Activated CD4-positive, alpha-beta T cell treated with anti-CD3 and anti-CD28 coated beads, Interleukin-2, amount 10 ng/mL, durations not matched to agents 7 days and 5 days (primary cell): ENCODE results near the gene PLAGL2. TPM values are rescaled to one million over a fixed set of nuclear protein-coding genes. Genes with fewer than 3 reads are reported as not detected.
A peak's percentile ranks its signal among the peaks of the same experiment; 100 is the strongest.
"Not testable (repeated sequence)": the region's sequence is repeated elsewhere in the genome, so short reads cannot be mapped to it uniquely, and the experiment has no call there.

ENCODE experiments used
- CTCF ChIA-PET: fragments of 350-600 bp; sonication (Branson Sonifier 250); formaldehyde crosslinking; loops from one replicate; lab custom pipeline; 2021; ENCODE audit warnings: antibody characterized with exemption; lab: Charles Lee
- POLR2A ChIA-PET: fragments of 350-600 bp; sonication (Branson Sonifier 250); formaldehyde crosslinking; loops from one replicate; lab custom pipeline; 2021; ENCODE audit warnings: antibody characterized with exemption; lab: Charles Lee
- DNase-seq: peaks from one replicate; pipeline ENCODE4 v3.0.0-alpha.2; 2020
- H3K27ac Mint-ChIP-seq: one replicate; pipeline ENCODE4 v1.8.0; 2021; ENCODE audit warnings: mild to moderate bottlenecking, moderate library complexity, mixed read lengths
- H3K27me3 Mint-ChIP-seq: one replicate; pipeline ENCODE4 v1.8.0; 2021; ENCODE audit warnings: mixed read lengths
- H3K36me3 Mint-ChIP-seq: one replicate; pipeline ENCODE4 v1.8.0; 2021; ENCODE audit warnings: low read depth, mixed read lengths
- H3K4me1 Mint-ChIP-seq: one replicate; pipeline ENCODE4 v1.8.0; 2021; ENCODE audit warnings: mixed read lengths
- H3K4me3 Mint-ChIP-seq: one replicate; pipeline ENCODE4 v1.8.0; 2021; ENCODE audit warnings: mild to moderate bottlenecking, moderate library complexity, mixed read lengths
- H3K9me3 Mint-ChIP-seq: one replicate; pipeline ENCODE4 v1.8.0; 2021; ENCODE audit warnings: mixed read lengths
- total RNA-seq, 2 experiments: library from RNA; stranded (reverse); gene quantifications; one replicate each; pipeline ENCODE4 v1.2.3, GENCODE V29; 2021

PLAGL2 gene
- total RNA-seq, 2 experiments from 2014 or later, result 22.8 to 25.6 TPM

DNA sequence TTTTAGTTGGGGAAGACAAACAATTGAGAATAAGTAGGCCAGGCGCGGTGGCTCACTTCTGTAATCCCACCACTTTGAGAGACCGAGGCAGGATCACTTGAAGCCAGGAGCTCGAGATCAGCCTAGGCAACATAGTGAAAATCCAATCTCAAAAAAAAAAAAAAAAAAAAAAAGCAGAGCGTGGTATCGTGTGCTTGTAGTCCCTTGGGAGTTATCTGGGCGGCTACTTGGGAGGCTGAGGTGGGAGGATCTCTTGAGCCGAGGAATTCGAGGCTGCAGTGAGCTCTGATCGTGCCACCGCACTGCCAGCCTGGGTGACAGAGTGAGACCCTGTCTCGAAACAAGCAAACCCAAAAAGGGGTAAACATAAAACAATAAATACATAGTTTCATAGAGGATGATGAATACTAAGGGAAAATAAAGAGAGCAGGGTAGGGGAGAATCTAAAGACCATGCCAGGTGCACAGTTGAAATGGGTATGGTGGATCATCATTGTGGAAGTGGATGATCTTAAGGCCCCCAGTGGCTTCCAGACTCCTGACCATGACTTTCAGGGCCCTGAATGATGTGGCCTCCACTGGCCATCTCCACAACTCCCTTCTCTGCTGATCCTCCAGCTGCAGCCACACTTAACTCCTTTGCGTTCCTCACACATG, 1.1 kb upstream of the PLAGL2 start:
- CTCF ChIA-PET, result interaction anchor here (0.6 to 1.7 kb wide), 3 partner anchors 48 to 145 kb away, joined by 3 to 4 read pairs (median 4); no protein-coding TSS in a partner anchor
- POLR2A ChIA-PET, result interaction anchor here (0.5 kb wide), 1 partner anchor 75 kb away, joined by 3 read pairs; no protein-coding TSS in a partner anchor
- Mint-ChIP-seq H3K36me3 (peaks cover 25% of the 10 kb centered on the region), H3K27ac (peak overlapping the region; percentile 85), H3K4me3 (peak overlapping the region; percentile 85), H3K9me3 (no peaks in the 10 kb centered on the region), H3K4me1 (peaks cover 70% of the 10 kb centered on the region), H3K27me3 (no peaks in the 10 kb centered on the region)
- no peak for DNase-seq

DNA sequence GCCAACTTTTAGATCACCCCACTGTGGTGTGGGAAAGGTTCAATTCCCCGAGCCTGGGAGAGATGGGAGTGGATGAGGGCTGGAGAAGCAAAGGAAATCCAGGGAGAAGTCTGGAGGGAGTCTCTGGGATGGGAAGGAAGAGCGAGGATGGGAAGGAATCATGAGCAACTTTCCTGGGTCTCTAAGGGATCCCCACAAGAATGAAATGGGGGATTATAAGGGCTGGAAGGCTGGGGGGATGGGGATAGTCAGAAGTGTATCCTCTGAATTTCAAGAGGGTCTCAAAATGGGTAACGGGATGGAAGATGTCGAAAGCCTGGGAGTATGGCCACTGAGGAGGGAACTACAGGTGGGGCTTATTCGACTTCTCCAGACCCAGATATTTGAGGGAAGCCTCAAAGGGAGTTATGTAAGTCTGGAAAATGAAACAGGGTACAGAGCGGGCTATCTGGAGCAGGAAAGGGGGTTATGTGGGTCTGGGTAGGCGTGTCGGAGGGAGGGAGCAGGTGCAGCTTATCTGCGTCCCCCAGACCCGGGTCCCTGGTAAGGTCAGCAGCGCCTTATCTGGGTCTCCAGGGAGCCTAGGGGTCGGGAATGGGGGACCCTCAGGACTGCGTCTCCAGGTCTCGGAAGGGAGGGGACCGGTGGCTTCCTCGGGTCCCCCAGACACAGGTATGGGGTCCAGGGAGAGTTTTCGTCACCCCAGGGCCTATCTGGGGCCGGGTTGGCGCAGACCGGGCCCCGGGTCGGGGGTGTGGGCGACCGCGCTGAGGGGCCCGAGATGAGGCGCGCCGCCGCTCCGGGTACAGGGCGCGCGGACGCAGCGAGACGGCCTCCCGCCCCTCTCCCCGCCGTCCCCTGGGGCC, 550 bp downstream of the PLAGL2 start:
- H3K27ac Mint-ChIP-seq, result peak overlapping the region; percentile 88
- no peaks in the 10 kb centered on the region for H3K27me3 Mint-ChIP-seq
- H3K4me1 Mint-ChIP-seq, result peaks cover 83% of the 10 kb centered on the region
- ChIA-PET POLR2A (no interaction called here), CTCF (no interaction called here)
- no peak for DNase-seq
- no peaks in the 10 kb centered on the region for H3K9me3 Mint-ChIP-seq
- peaks cover 30% of the 10 kb centered on the region for H3K36me3 Mint-ChIP-seq
- H3K4me3 Mint-ChIP-seq, result peak overlapping the region; percentile 92

DNA sequence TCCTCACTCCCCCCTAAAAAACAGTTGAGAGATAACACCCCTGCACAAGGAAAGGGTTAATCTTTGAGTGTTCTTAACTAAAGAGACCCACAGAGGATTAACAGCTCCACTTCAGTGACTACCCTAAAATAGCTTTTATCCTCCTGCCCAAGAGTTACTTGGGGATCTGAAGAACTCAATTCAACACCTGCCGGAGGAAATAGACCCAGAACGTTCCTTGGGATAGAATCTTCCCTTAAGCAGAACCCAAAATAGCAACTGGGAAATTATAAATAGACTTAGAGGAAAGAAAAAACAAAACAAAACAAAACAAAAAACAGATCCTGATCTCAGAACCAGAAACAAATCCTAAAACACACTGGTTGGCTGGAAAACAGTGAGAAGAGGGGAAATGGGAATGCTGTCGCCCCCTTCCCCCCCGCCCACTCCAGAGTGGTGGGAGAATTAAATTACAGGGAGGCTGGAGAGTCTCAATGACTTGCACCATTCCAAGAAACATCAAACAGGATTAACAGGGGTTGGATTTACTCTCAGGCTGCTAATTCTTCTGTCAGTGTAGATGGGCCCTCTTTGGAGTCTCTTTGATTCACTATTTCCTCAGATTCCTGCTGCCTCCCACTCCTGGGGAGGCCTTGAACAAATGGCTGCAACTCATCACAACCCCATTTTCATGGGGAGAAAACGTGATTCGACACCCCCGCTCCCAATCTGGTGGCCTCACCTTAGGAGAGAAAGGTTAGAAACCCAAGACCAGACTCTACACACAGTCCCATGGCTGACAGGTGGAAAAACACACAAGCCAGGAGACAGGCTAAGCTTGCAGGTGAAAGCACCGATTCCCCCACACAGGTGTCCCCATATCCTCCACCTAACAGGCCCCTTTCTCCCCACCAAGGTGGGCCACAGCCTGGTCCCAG, 1.4 kb downstream of the PLAGL2 start:
- no peaks in the 10 kb centered on the region for H3K27me3 Mint-ChIP-seq
- DNase-seq, result no peak
- POLR2A ChIA-PET, result no interaction called here
- H3K4me3 Mint-ChIP-seq, result peak overlapping the region; percentile 92
- H3K4me1 Mint-ChIP-seq, result peaks cover 80% of the 10 kb centered on the region
- CTCF ChIA-PET, result interaction anchor here (1.2 kb wide), 1 partner anchor 9 kb away, joined by 3 read pairs; no protein-coding TSS in a partner anchor
- H3K9me3 Mint-ChIP-seq, result no peaks in the 10 kb centered on the region
- H3K36me3 Mint-ChIP-seq, result peaks cover 30% of the 10 kb centered on the region
- peak overlapping the region; percentile 88 for H3K27ac Mint-ChIP-seq

DNA sequence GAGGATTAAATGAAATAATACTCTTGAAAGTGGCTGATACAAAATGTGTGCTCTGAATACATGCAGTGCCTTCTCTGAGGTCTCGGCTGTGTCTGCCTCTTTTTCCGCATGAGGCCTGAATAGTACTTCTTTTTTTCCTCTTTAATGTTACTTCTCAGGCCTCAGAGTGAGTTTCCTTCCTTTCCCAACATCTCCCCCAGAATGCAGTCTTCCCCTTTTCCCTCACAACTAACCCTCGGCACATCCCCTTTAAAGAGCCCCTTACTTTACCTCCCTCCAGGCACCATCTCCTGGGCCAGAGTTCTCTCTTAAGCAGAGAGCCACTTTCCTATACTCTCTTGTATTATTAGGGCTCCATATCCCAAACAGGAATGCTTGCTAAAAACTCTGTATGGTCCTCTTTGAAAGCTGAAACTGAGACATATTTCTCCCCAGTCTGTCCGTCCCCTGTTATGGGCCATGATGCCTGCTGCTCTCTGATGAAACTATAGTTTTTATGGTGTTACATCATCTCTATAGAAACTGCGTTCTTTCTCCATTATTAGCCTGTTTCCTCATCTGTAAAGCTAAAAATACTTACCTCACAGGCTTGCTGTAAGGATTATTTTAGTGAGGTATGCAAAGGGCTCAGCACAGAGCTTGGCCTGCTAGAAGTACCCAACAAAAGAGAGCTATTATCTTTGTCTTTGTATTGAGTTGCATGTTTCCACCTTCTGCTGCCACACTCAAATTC, 2.3 kb downstream of the PLAGL2 start:
- H3K4me1 Mint-ChIP-seq, result peaks cover 75% of the 10 kb centered on the region
- H3K27ac Mint-ChIP-seq, result peak overlapping the region; percentile 88
- no peaks in the 10 kb centered on the region for H3K9me3 Mint-ChIP-seq
- POLR2A ChIA-PET, result no interaction called here
- peak overlapping the region; percentile 92 for H3K4me3 Mint-ChIP-seq
- CTCF ChIA-PET, result interaction anchor here (0.8 to 1.2 kb wide), 3 partner anchors 9 to 573 kb away, joined by 3 read pairs; no protein-coding TSS in a partner anchor
- no peak for DNase-seq
- peaks cover 30% of the 10 kb centered on the region for H3K36me3 Mint-ChIP-seq
- H3K27me3 Mint-ChIP-seq, result no peaks in the 10 kb centered on the region

DNA sequence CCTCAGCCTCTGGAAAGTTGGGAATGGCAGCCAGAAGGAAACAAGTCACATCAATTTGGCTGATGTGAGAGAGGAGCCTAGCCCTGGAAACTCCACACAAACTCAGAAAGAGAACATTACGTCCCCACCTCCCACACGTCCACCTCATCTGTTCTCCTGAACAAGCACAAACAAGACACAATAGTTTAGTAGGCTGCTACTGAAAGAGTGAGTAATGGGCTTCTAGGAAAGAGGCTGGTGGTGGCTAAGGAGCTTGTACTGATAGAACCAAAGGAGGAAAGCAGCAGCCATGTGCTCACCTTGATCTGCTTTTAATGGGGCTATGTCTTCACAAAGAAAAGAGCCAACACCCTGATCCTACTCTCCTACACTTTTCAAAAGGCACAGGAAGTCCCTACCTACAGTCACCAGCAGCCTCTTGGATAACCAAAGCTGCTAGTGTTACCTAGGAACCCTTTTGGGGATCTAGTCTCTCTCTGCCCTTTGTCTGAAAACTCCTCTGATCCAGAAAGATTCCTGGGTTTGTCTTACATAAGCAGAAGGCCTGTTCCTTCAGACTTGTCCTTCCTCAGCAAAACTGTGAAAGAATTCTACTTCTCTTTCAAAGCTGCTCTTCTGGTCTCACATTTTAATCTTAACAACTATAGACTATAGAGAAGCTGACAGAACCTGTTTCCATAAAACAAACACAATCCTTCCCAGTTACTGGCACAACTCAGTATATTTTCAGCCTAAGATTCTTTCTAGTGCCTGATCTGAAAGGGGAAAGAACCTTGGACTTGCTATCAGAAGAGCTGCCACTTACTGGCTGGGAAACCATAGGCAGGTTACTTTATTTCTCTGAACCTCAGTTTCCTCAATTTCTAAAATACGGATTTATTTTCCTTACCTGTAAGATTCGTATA, 3.1 kb downstream of the PLAGL2 start:
- Mint-ChIP-seq H3K27me3 (no peaks in the 10 kb centered on the region), H3K27ac (peak overlapping the region; percentile 71), H3K9me3 (no peaks in the 10 kb centered on the region), H3K36me3 (peaks cover 35% of the 10 kb centered on the region), H3K4me3 (peak overlapping the region; percentile 92), H3K4me1 (peaks cover 70% of the 10 kb centered on the region)
- no peak for DNase-seq
- ChIA-PET CTCF (interaction anchor here (0.8 to 1.2 kb wide), 2 partner anchors 9 to 574 kb away, joined by 3 read pairs; no protein-coding TSS in a partner anchor), POLR2A (interaction anchor here (0.6 kb wide), 1 partner anchor 44 kb away, joined by 3 read pairs; no protein-coding TSS in a partner anchor)

DNA sequence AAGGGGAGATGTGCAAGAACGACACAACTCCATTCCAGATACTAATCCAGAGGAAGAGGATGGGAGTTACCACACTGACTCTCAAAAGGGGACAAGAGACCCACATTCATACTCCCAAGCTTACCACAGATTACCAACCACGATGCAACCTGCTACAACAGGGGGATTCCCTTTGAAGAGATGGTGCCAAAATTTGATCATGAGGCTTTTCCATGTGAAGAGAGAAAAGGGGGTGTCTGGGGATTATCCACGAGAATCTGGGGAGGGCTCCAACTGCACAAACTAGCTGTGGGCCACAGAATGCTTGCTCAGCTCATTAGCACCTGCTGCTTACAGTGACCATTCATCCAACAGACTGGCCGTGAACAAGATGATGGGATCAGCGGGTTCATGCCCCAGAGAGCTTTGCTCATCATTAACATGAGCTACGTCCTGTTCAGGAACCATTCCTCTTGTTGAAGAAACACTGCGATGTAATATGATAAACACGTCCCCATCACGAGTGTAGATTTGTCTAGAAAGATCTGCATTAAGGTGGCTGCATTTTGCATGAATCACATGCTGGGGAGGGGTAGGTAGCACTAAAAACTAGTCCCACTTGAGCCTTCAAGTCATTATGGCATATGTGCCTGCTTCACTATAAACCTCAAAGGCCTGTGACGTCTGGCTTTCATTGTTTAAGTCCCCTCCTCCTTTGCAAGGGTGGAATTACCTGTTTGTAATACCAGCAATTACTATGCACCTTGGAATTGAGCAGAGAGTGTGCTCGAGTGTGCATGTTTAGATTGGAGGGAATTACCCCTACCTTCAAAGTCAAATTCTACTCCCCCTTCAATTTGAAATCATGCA, 4.0 kb downstream of the PLAGL2 start:
- DNase-seq, result no peak
- no peaks in the 10 kb centered on the region for H3K27me3 Mint-ChIP-seq
- H3K36me3 Mint-ChIP-seq, result peaks cover 43% of the 10 kb centered on the region
- H3K4me3 Mint-ChIP-seq, result peak overlapping the region; percentile 32
- peak overlapping the region; percentile 72 for H3K27ac Mint-ChIP-seq
- CTCF ChIA-PET, result interaction anchor here (1.2 kb wide), 2 partner anchors 8 to 94 kb away, joined by 3 read pairs; partner anchors contain the start of gene TM9SF4
- POLR2A ChIA-PET, result interaction anchor here (0.6 kb wide), 1 partner anchor 45 kb away, joined by 3 read pairs; no protein-coding TSS in a partner anchor
- peaks cover 69% of the 10 kb centered on the region for H3K4me1 Mint-ChIP-seq
- H3K9me3 Mint-ChIP-seq, result no peaks in the 10 kb centered on the region

DNA sequence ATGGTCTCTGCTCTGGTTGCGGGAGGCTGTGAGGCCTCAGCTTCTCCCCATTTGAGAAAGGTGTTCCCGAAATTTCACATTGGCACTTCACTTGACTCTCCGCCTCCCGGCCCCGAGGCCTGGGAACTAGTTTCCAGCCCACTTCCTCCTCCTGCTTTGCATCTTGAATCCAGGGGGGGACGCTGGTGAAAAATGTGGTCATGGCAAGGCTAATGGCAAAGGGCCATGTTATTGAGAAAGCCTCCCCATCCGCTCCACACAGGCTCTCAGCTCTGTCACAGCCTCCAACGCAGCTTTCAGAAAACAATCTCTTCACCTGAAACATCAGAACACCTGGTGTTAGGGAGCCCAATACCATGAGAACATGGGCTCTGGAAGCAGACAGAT, 5.6 kb downstream of the PLAGL2 start:
- H3K4me3 Mint-ChIP-seq, result no peak overlapping the region
- no peak for DNase-seq
- H3K36me3 Mint-ChIP-seq, result peaks cover 57% of the 10 kb centered on the region
- H3K27me3 Mint-ChIP-seq, result no peaks in the 10 kb centered on the region
- CTCF ChIA-PET, result no interaction called here
- POLR2A ChIA-PET, result no interaction called here
- H3K27ac Mint-ChIP-seq, result no peak overlapping the region
- no peaks in the 10 kb centered on the region for H3K9me3 Mint-ChIP-seq
- peaks cover 68% of the 10 kb centered on the region for H3K4me1 Mint-ChIP-seq

DNA sequence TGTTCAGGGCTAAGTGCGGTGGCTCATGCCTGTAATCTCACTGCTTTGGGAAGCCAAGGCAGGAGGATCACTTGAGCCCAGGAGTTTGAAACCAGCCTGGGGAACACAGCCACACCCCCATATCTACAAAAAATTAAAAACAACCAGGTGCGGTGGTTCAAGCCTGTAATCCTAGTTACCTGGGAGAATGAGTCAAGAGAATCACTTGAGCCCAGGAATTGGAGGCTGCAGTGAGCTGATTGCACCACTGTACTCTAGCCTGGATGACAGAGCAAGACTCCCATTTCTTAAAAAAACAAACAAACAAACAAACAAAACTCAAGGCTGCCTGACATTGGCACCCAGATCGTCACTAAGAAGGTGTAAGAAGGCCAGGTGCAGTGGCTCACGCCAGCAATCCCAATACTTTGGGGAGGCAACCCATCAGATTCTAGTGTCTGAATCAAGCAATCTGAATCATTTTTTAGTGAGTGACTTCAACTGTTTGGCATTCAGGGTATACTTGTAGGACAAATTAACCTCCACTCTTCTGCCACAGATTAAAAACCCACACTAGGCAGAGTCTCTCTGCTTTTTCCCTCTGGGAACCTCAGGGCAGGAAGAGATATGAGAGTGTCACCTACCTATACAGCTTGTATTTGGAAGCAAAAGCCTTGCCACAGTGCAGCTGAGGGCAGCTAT, 6.1 kb downstream of the PLAGL2 start:
- Mint-ChIP-seq H3K27ac (no peak overlapping the region), H3K27me3 (no peaks in the 10 kb centered on the region), H3K36me3 (peaks cover 58% of the 10 kb centered on the region), H3K4me3 (no peak overlapping the region), H3K4me1 (peaks cover 63% of the 10 kb centered on the region), H3K9me3 (no peaks in the 10 kb centered on the region)
- no peak for DNase-seq
- POLR2A ChIA-PET, result no interaction called here
- CTCF ChIA-PET, result no interaction called here

DNA sequence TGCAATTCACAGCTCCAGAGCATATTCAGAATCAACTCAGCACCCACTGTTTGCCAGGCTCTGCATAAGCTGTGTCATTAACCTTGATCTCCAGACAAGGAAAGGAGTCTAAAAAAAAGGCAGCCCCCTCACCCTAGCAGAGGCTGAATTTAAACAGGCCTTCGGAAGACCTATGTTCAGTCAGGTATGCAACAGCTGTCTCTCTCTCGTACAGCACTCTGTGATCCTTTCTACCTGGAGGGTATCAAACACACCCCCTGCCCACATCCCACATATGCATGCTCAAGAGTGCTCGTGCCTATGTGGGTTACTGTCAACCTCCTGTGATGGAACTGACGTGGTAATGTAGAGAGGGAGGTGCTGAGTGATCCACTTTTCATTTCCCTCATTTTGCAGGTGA, 8.5 kb downstream of the PLAGL2 start:
- CTCF ChIA-PET, result interaction anchor here (1.3 kb wide), 1 partner anchor 54 kb away, joined by 3 read pairs; no protein-coding TSS in a partner anchor
- DNase-seq, result no peak
- Mint-ChIP-seq H3K27me3 (no peaks in the 10 kb centered on the region), H3K4me3 (no peak overlapping the region), H3K9me3 (no peaks in the 10 kb centered on the region), H3K27ac (no peak overlapping the region), H3K4me1 (peaks cover 39% of the 10 kb centered on the region), H3K36me3 (peaks cover 71% of the 10 kb centered on the region)
- POLR2A ChIA-PET, result no interaction called here

DNA sequence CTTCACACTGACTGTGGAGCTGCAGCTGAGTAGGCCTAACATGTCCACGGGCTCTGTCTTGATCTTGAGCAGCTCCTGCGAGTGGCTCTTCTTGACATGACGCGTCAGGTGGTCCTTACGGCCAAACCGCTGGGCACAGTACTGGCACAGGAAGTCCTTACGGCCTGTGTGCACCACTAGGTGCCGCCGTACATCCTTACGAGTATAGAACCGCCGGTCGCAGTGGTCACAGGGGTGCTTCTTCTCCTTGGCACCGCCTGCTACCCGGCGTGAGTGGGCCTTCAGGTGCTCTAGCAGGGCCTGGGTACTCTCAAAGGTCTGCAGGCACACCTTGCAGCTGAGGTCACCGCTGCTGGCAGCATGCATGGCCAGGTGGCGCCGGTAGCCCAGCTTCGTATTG, 10.4 kb downstream of the PLAGL2 start:
- Mint-ChIP-seq H3K4me1 (peaks cover 22% of the 10 kb centered on the region), H3K36me3 (peaks cover 63% of the 10 kb centered on the region)
- H3K27ac Mint-ChIP-seq, H3K9me3 Mint-ChIP-seq, POLR2A ChIA-PET, H3K4me3 Mint-ChIP-seq, H3K27me3 Mint-ChIP-seq, DNase-seq: not testable (repeated sequence)
- CTCF ChIA-PET, result interaction anchor here (1.1 kb wide), 1 partner anchor 161 kb away, joined by 3 read pairs; the partner anchor contains the start of gene ASXL1
